GM12878 (cell line): Measurements from ENCODE around the gene TLE2. TPM values are rescaled to one million over a fixed set of nuclear protein-coding genes. Genes with fewer than 3 reads are reported as not detected.

Source experiments
- ATAC-seq: fragments of 200-7000 bp; cut with Tn5 transposase; 3 replicates; pipeline ENCODE4 v1.9.1; 2020; ENCODE audit warnings: mild to moderate bottlenecking, moderate library complexity
- BruUV-seq: library from RNA; stranded (reverse); fragments of 400-500 nt; replicated peaks from 2 replicates; lab custom pipeline; 2021; lab: Mats Ljungman, UMichigan
- CTCF ChIA-PET: fragments of 300-600 bp; sonication (Branson Sonifier 250); formaldehyde crosslinking; extraction: SDS; loops from one replicate; lab custom pipeline; 2021; ENCODE audit warnings: inconsistent platforms; lab: Yijun Ruan, JAX
- POLR2A ChIA-PET: fragments of 350-600 bp; formaldehyde crosslinking; extraction: SDS; loops from one replicate; lab custom pipeline; 2021; ENCODE audit warnings: inconsistent platforms; lab: Charles Lee
- RAD21 ChIA-PET: fragments of 300-600 bp; sonication (Branson Sonifier 250); formaldehyde crosslinking; loops from one replicate; lab custom pipeline; 2023; ENCODE audit warnings: antibody characterized with exemption; ENCODE audit not compliant: unreplicated experiment; lab: Charles Lee
- SMC1A ChIA-PET: fragments of 300-600 bp; sonication (Branson Sonifier 250); formaldehyde crosslinking; loops from one replicate; lab custom pipeline; 2023; ENCODE audit not compliant: unreplicated experiment, uncharacterized antibody; lab: Charles Lee
- DNase-seq: peaks from one replicate; pipeline ENCODE4 v3.0.0-alpha.2; 2011; ENCODE audit warnings: low read depth, low spot score
- FAIRE-seq: peaks from 3 replicates; lab custom pipeline; 2011; peaks lifted over from hg19 to GRCh38; lab: Jason Lieb, UNC
- H2AFZ ChIP-seq: 2 replicates; pipeline ENCODE4 v1.6.0; 2011; ENCODE audit warnings: low read depth, low read length, control low read depth; ENCODE audit not compliant: control insufficient read depth
- H3K27ac ChIP-seq: 2 replicates; pipeline ENCODE4 v1.5.1; 2011; ENCODE audit warnings: control low read depth; ENCODE audit not compliant: control insufficient read depth, insufficient read depth
- H3K27me3 ChIP-seq, 2 experiments: replicated peaks in 1 of 2; 2 replicates each; pipeline versions ENCODE4 v1.6.0 to v1.6.1; 2011; ENCODE audit warnings: low read length in 1 of 2; ENCODE audit not compliant: control insufficient read depth in 2 of 2, insufficient read depth in 2 of 2
- H3K36me3 ChIP-seq, 2 experiments: 2 replicates each; pipeline ENCODE4 v1.5.1; 2011; ENCODE audit warnings: low read length in 1 of 2; ENCODE audit not compliant: control insufficient read depth in 2 of 2, insufficient read depth in 2 of 2
- H3K4me1 ChIP-seq: 2 replicates; pipeline ENCODE4 v1.6.1; 2011; ENCODE audit warnings: mild to moderate bottlenecking, low read length, moderate library complexity, mixed read lengths; ENCODE audit not compliant: control insufficient read depth, insufficient read depth
- H3K4me2 ChIP-seq: 2 replicates; pipeline ENCODE4 v1.6.0; 2011; ENCODE audit warnings: control low read depth; ENCODE audit not compliant: control insufficient read depth, insufficient read depth
- H3K4me3 ChIP-seq: fragments of 200-600 bp; sonication (generic); 2 replicates; pipeline ENCODE4 v1.5.1; 2016
- H3K79me2 ChIP-seq: 2 replicates; pipeline ENCODE4 v1.6.0; 2011; ENCODE audit warnings: low read length; ENCODE audit not compliant: control insufficient read depth, insufficient read depth
- H3K9ac ChIP-seq: 2 replicates; pipeline ENCODE4 v1.8.0; 2011; ENCODE audit warnings: low read length, control low read depth, mixed read lengths; ENCODE audit not compliant: control insufficient read depth, insufficient read depth
- H3K9me3 ChIP-seq: replicated peaks from 3 replicates; pipeline ENCODE4 v1.5.1; 2011; ENCODE audit warnings: mild to moderate bottlenecking, low read length; ENCODE audit not compliant: control insufficient read depth, insufficient read depth
- H4K20me1 ChIP-seq: 2 replicates; pipeline ENCODE4 v1.6.0; 2011; ENCODE audit not compliant: control insufficient read depth, insufficient read depth
- BRCA1 ChIP-seq: IDR thresholded peaks from 2 replicates; pipeline ENCODE4 v1.6.1; 2011; ENCODE audit warnings: low read depth, low read length, improper control_type of control experiment
- CBX5 ChIP-seq: sonication (generic); IDR thresholded peaks from 2 replicates; pipeline ENCODE4 v1.6.1; 2016; ENCODE audit warnings: low read depth, moderate library complexity, mild to moderate bottlenecking, inconsistent platforms
- E2F8 ChIP-seq: fragments of 450-650 bp; IDR thresholded peaks from 2 replicates; pipeline ENCODE4 v1.6.1; 2018; ENCODE audit warnings: mild to moderate bottlenecking, low read depth, moderate library complexity; ENCODE audit not compliant: partially characterized antibody
- KAT2A ChIP-seq: conservative IDR thresholded peaks from 2 replicates; pipeline ENCODE4 v1.6.1; 2011; ENCODE audit warnings: low read depth, low read length; ENCODE audit not compliant: control insufficient read depth
- MEF2A ChIP-seq: IDR thresholded peaks from 2 replicates; pipeline ENCODE4 v1.6.1; 2011; ENCODE audit warnings: low read depth, mild to moderate bottlenecking, low read length, moderate library complexity; ENCODE audit not compliant: insufficient read depth
- NR2C2 ChIP-seq: IDR thresholded peaks from 2 replicates; pipeline ENCODE4 v1.6.1; 2011; ENCODE audit warnings: borderline replicate concordance, low read depth; ENCODE audit not compliant: control insufficient read depth, insufficient read length
- NR2F1 ChIP-seq: fragments of 450-650 bp; conservative IDR thresholded peaks from 2 replicates; pipeline ENCODE4 v1.6.1; 2017; ENCODE audit warnings: mild to moderate bottlenecking
- PKNOX1 ChIP-seq: fragments of 450-650 bp; IDR thresholded peaks from 2 replicates; pipeline ENCODE4 v1.6.1; 2016; ENCODE audit warnings: mild to moderate bottlenecking
- SMC3 ChIP-seq: IDR thresholded peaks from 2 replicates; pipeline ENCODE4 v1.6.1; 2011; ENCODE audit warnings: low read length, improper control_type of control experiment, borderline replicate concordance
- SREBF2 ChIP-seq: IDR thresholded peaks from 2 replicates; pipeline ENCODE4 v1.6.1; 2012; ENCODE audit warnings: mild to moderate bottlenecking, low read length
- ZNF592 ChIP-seq: fragments of 450-650 bp; IDR thresholded peaks from 2 replicates; pipeline ENCODE4 v1.6.1; 2017; ENCODE audit warnings: mild to moderate bottlenecking, moderate library complexity
- WGBS: methylation state at CpG from one replicate; pipeline ENCODE4 v1.1.6; 2016; ENCODE audit warnings: low lambda C conversion rate; ENCODE audit not compliant: insufficient replicate concordance, insufficient coverage; ENCODE audit errors: missing lambda C conversion rate; 5-methylcytosine and 5-hydroxymethylcytosine counted together
- in situ Hi-C: fragments of 300-500 bp; cut with MboI; formaldehyde crosslinking; loops from 9 replicates; pipeline ENCODE4 v1.14.3; 2018; ENCODE audit warnings: mixed read lengths
- intact Hi-C: fragments of 100-400 bp; cut with micrococcal nuclease; formaldehyde crosslinking; loops from one replicate; pipeline ENCODE4 v1.14.2; 2022; ENCODE audit not compliant: unreplicated experiment
- polyA plus RNA-seq, 11 experiments: library from polyadenylated mRNA; depleted of rRNA in 4 of 11; unstranded in 6 of 11; stranded (reverse) in 5 of 11; fragments of >200 nt; fragmentation: Nextera tagmentation in 4 of 11; fragmentation: Illumina TruSeq in 1 of 11; extraction: Ambion mirVana in 4 of 11; extraction: Trizol in 1 of 11; gene quantifications; 1 replicate in 1 of 11; 2 replicates in 10 of 11; pipeline versions ENCODE4 v1.2.1 to v1.2.3, GENCODE V29; 2011 to 2016; ENCODE audit warnings: inconsistent platforms in 2 of 11, missing spikeins in 2 of 11, low read depth in 1 of 11
- total RNA-seq, 4 experiments: library from RNA; depleted of rRNA in 3 of 4; stranded (reverse); fragments of >200 nt in 3 of 4; fragmentation: Illumina TruSeq in 1 of 4; extraction: Trizol in 1 of 4; gene quantifications; 2 replicates each; pipeline versions ENCODE4 v1.2.1 to v1.2.3, GENCODE V29; 2013 to 2021
- TF ChIP-seq, protein P1 (sequence below): IDR thresholded peaks from 2 replicates; pipeline ENCODE4 v1.6.1; 2011; ENCODE audit warnings: borderline replicate concordance, low read depth, mild to moderate bottlenecking, moderate library complexity, low read length; ENCODE audit not compliant: insufficient read depth, poor library complexity, severe bottlenecking

The TLE2 gene
- total and polyA plus RNA-seq, 10 of the 15 experiments (the other 5 are each of a cell fraction or from before 2014, with no cell fraction given): 0.05 to 0.21 (median 0.11) TPM; not detected in 5

GRCh38 chr19:3010871-3011270 lies 18.2 kb downstream of the TLE2 start:
- Histone ChIP-seq H3K36me3 (no peaks in the 10 kb centered on the region), H4K20me1 (no peaks in the 10 kb centered on the region), H3K27ac (no peak overlapping the region), H3K79me2 (no peaks in the 10 kb centered on the region), H3K4me2 (no peak overlapping the region), H2AFZ (no peak overlapping the region), H3K9ac (no peak overlapping the region), H3K27me3 (no peaks in the 10 kb centered on the region; a peak in 1 of 4 replicates), H3K4me1 (no peaks in the 10 kb centered on the region; the same call in none of the 2 replicates), H3K4me3 (no peak overlapping the region), H3K9me3 (no peaks in the 10 kb centered on the region)
- ChIA-PET CTCF (interaction anchor here (1.8 kb wide), 1 partner anchor 65 kb away, joined by 5 read pairs; no protein-coding TSS in a partner anchor), SMC1A (no interaction called here), POLR2A (no interaction called here), RAD21 (no interaction called here)
- BruUV-seq: no TSS peak
- in situ Hi-C loops: no loop called here
- no peak for FAIRE-seq
- WGBS: 34% methylated on average over 13 of the region's 13 CpGs
- DNase-seq: no peak
- intact Hi-C loops: no loop called here
- ATAC-seq: no peak
- no peak for TF ChIP-seq MEF2A
- TF ChIP-seq KAT2A: no peak
- TF ChIP-seq, protein P1, sequence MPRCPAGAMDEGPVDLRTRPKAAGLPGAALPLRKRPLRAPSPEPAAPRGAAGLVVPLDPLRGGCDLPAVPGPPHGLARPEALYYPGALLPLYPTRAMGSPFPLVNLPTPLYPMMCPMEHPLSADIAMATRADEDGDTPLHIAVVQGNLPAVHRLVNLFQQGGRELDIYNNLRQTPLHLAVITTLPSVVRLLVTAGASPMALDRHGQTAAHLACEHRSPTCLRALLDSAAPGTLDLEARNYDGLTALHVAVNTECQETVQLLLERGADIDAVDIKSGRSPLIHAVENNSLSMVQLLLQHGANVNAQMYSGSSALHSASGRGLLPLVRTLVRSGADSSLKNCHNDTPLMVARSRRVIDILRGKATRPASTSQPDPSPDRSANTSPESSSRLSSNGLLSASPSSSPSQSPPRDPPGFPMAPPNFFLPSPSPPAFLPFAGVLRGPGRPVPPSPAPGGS: no peak
- TF ChIP-seq SMC3: no peak
- no peak for TF ChIP-seq E2F8
- TF ChIP-seq NR2F1: no peak
- no peak for TF ChIP-seq SREBF2
- no peak for TF ChIP-seq ZNF592
- TF ChIP-seq NR2C2: no peak
- TF ChIP-seq CBX5: no peak
- TF ChIP-seq PKNOX1: no peak
- TF ChIP-seq BRCA1: no peak
- TF ChIP-seq, all 136 proteins: peak for 0
